ENCODE data around the gene USP7.

DNA sequence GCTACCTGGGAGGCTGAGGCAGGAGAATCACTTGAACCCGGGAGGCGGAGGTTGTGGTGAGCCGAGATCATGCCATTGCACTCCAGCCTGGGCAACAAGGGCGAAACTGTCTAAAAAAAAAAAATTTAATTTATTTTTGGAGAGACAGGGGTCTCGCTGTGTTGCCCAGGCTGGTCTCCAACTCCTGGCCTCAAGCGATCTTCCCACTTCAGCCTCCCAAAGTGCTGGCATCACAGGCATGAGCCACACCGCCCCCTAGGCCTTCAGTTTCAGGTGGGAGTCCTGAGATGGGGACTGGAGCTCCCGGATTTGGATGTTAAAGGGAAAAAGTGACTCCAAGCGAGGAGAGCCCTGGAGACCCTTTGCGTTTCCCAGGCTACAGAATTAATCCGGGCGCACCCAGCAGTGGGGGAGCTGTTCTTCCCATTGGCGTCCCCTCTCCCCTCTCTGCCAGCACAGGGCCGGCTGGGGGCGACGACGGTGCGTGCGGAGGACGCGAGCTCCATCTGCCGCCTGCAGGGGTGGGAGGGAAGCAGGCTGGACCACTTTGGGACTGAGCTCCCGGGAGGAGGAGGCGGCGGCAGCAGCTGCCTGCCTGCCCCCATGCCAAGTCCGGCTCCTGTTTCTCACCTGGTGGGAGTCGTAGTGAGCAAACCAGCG, 49.3 kb upstream of the USP7 start:
- TF ChIP-seq, protein P1, sequence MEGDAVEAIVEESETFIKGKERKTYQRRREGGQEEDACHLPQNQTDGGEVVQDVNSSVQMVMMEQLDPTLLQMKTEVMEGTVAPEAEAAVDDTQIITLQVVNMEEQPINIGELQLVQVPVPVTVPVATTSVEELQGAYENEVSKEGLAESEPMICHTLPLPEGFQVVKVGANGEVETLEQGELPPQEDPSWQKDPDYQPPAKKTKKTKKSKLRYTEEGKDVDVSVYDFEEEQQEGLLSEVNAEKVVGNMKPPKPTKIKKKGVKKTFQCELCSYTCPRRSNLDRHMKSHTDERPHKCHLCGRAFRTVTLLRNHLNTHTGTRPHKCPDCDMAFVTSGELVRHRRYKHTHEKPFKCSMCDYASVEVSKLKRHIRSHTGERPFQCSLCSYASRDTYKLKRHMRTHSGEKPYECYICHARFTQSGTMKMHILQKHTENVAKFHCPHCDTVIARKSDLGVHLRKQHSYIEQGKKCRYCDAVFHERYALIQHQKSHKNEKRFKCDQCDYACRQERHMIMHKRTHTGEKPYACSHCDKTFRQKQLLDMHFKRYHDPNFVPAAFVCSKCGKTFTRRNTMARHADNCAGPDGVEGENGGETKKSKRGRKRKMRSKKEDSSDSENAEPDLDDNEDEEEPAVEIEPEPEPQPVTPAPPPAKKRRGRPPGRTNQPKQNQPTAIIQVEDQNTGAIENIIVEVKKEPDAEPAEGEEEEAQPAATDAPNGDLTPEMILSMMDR (IDR thresholded peaks at IDR 0.05), result no peak
- no peak for TF ChIP-seq POLR2AphosphoS5 (IDR thresholded peaks at IDR 0.05)

Measured in breast epithelium (tissue), 3 donors.